ENCODE measurements around the gene SRSF1.
A peak's percentile ranks its signal among the peaks of the same experiment; 100 is the strongest.
"Not testable (repeated sequence)": the region's sequence is repeated elsewhere in the genome, so short reads cannot be mapped to it uniquely, and the experiment has no call there.

SRSF1 gene

GRCh38 chr17:57971572-57971971 lies 35.5 kb downstream of the SRSF1 start:
- FAIRE-seq (no peak), DNase-seq (ENCODE audit: extremely low spot score, insufficient read length, low read depth) (no peak)

DNA sequence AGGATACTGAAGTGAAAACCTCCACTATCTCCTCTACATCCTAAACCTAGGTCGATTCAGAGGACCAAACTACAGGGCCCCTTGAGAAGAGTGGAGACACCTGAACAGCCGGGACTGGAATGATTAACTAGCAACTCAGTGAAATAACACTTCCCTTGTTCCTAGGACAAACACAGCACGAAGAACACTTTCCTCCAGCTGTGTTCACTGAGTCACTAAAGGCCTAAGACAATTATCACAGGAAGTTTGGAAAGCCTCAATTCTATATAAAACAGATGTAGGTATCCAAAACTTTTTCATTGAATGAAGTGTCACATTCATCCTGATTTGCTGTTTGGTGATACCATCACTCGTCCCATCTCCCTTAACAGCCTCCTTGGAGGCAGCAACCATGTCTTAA lies 36.3 kb downstream of the SRSF1 start:
- DNase-seq (ENCODE audit: extremely low spot score, insufficient read length, low read depth) (no peak), FAIRE-seq (no peak)

DNA sequence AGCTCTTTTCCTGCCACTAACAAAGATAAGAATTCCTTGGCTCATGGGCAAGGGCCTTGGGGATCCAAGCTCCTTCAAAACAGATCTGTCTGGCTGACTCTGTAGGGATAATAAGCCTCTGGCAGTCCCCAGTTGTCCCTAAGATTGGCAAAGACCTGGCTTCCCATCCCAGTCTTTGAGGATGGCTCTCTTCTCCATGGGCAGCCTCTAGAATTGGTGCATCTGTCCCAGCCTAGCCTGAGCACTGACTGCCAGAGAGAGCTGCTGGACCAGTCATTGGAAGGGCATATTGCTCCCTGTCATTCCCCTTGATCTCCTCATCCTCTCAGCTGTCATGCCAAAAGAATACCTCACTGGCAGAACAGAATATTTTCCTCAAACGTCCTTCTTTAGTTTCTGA lies 38.6 kb downstream of the SRSF1 start:
- FAIRE-seq (no peak), DNase-seq (ENCODE audit: extremely low spot score, insufficient read length, low read depth) (no peak)

- FAIRE-seq = no peak
- no peak for DNase-seq (ENCODE audit: extremely low spot score, insufficient read length, low read depth)
Observed at GRCh38 chr17:57966875-57967274, 40.2 kb downstream of the SRSF1 start.

DNA sequence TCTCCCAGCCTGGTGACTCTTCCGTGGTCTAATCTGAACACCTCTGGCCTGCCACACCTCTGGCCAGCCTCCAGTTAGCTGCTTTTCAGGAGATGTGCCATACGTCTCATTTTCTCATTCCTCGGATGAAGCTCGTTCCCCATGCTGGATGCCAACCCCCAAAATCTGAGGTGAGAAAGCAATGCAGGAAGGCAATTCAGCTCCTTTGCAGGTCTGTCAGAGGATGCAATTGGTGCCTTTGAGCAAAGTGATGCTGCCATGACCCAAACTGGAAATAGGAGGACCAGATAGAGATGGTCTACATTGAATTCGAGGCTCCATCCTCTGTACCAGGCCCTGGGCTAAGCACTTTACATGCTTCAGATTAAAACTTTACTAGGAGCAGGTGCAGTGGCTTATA lies 40.8 kb downstream of the SRSF1 start:
- DNase-seq (ENCODE audit: extremely low spot score, insufficient read length, low read depth) = no peak
- FAIRE-seq = no peak

- no peak for FAIRE-seq
- no peak for DNase-seq (ENCODE audit: extremely low spot score, insufficient read length, low read depth)
Observed at GRCh38 chr17:57965521-57966160, 41.4 kb downstream of the SRSF1 start.

DNA sequence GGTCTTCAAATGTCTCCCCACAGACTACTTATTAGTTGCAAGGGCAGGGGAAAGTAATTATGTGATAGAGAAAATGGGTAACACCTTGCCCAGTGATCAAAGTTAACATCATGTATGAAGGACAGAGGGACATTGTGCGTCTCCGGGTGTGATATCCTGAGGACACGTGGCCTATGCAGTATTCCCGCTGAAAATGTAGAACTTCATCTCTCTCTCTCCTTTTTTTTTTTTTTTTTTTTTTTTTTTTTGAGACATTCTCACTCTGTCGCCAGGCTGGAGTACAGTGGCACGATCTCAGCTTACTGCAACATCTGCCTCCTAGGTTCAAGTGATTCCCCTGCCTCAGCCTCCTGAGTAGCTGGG lies 43.9 kb downstream of the SRSF1 start:
- FAIRE-seq (no peak), DNase-seq (ENCODE audit: extremely low spot score, insufficient read length, low read depth) (no peak)

DNA sequence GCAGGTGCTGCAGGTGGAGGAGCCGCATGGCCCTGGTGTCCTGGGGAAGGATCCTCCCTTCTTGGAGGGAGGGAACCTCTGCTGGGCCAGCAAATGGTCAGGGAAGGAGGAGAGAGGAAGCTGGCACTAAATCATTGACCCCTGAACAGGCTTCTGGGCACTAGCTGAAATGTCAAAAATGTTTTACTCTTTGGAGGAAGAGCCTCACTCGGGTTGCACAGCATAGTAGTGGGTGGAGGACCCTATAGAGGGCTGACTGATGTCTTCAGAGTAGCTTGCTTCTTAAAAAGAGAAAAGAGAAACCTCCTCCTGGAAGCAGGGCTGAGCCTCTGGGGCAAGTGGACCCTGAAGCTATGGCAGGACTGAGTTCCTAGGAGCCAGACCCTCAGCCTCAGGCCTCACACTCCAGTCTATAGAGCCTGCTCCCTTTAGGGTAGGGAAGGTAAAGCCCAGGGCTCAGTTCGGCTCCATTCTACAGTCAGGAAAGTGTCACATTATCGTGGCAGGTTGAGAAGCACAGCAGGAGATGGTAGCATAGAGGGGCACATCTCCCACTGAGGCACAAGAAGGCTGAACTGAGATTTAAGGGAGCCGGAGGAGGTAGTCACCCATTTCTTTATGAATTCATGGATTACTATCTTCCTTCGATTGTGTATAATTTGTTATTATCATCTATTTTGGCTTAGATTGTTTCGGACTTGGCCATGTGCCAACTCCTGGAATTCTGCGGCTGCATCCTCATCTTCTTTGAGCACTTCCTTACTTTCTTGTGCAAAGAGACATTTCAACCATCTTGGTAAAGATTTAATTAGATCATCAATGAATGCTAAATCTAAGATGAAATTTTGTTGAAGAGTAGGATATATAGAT lies 44.5 kb downstream of the SRSF1 start:
- FAIRE-seq = no peak

DNA sequence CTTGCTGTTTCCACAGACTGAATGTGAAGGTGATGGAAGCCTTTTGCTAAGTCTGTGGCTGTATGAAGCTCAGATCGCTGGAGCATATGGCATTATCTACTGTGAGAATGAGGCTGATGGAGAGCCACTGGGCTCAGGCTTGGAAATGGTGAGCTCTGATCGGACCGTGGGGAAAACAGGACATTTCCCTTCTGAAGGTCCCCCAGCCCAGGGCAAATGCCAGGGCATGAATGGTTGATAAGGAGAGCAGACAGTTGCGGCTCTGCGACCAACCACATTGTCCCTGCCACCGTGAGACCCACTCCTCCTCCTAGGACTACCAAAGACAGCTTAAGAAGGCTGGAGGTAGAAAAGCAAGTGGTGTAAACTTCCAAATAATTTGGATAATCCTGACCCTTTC lies 47.1 kb downstream of the SRSF1 start:
- DNase-seq (ENCODE audit: extremely low spot score, insufficient read length, low read depth) = no peak

More for the DNA sequence above, 44.5 kb downstream of the SRSF1 start:
- DNase-seq (ENCODE audit: extremely low spot score, insufficient read length, low read depth) = no peak

GRCh38 chr17:57958391-57958790 lies 48.7 kb downstream of the SRSF1 start:
- FAIRE-seq; DNase-seq (ENCODE audit: extremely low spot score, insufficient read length, low read depth): not testable (repeated sequence)

More for the DNA sequence above, 47.1 kb downstream of the SRSF1 start:
- FAIRE-seq = no peak

GRCh38 chr17:57957886-57958285 lies 49.2 kb downstream of the SRSF1 start:
- DNase-seq (ENCODE audit: extremely low spot score, insufficient read length, low read depth) (no peak), FAIRE-seq (no peak)

DNA sequence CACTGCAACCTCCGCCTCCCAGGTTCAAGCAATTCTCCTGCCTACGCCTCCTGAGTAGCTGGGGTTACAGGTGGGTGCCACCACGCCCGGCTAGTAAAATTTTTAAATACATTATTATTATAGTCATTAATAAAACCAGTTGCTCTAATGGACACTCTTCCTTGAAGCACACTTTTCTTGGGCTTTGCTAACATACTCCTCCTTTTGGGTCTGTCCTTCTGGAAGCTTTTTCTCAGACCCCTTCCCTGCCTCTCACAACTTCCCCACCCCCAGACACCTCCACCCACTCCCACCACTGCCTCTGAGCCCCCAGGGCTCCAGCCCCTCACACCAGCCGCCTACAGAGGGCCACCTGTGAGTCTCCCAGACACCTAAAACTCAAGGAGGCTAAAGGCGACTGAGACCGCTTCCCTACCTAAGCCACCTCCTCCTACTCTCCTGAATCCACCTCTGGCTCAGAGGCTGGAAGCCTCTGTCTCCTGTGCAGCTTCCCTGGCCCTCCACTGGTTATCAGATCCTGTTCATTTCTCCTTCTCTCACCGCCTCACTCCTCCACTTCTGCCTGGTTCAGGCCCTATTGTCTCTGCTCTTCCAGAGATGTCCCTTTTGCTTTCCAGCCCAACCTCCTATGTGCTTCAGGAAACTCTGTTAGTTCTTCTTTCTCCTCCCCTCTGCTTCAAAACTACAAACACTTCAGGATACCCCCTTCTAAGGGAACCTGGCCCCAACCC lies 49.8 kb downstream of the SRSF1 start:
- FAIRE-seq (no peak), DNase-seq (ENCODE audit: extremely low spot score, insufficient read length, low read depth) (no peak)

DNA sequence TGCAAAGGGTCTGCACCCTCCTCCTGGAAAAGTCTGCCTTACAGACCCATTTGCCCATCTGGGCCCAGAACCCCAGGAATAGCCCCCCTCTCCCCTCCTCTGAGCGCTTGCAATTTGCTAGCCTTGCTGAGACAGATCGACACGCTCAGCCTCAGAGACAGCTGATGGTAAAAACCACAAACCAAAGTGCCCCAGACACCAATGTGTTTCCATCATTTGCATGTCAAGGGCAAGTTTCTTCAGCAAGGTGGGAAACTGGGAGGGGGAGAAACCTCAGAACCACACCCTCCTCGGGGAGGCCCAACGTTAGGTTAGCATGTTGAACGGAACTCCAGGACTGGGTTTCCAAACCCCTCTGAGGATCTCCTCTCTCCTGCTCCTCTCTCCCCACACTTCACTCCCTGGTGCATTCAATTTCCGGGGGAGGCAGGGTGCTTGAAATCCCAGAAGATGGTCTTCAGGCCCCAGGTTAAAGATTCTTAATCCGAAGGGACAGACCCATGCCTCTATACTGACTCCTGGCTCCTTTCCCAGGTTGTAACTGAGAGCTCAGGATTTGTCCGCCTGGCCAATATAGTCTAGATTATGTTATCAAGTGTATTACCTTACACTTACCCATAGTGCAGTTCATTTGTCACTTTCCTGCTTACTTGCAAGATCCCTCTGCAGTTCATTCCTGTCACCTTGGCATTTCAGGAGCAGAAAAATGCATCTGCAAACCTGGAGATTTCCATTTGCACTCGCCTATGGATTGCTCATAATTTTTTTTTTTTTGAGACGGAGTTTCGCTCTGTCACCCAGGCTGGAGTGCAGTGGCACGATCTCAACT lies 50.5 kb downstream of the SRSF1 start:
- peak; percentile 51 for DNase-seq (ENCODE audit: extremely low spot score, insufficient read length, low read depth)
- FAIRE-seq = peak; percentile 92

GRCh38 chr17:57955183-57955931 lies 51.7 kb downstream of the SRSF1 start, which contains the start of gene CUEDC1:
CUEDC1 (minus strand) TSS chr17:57955412; CDS start chr17:57885564, 69,848 bp downstream.
- peak; percentile 60 for DNase-seq (ENCODE audit: extremely low spot score, insufficient read length, low read depth)
- FAIRE-seq = no peak

GRCh38 chr17:57954397-57955182 lies 52.5 kb downstream of the SRSF1 start:
- DNase-seq (ENCODE audit: extremely low spot score, insufficient read length, low read depth) = no peak
- FAIRE-seq = no peak

DNA sequence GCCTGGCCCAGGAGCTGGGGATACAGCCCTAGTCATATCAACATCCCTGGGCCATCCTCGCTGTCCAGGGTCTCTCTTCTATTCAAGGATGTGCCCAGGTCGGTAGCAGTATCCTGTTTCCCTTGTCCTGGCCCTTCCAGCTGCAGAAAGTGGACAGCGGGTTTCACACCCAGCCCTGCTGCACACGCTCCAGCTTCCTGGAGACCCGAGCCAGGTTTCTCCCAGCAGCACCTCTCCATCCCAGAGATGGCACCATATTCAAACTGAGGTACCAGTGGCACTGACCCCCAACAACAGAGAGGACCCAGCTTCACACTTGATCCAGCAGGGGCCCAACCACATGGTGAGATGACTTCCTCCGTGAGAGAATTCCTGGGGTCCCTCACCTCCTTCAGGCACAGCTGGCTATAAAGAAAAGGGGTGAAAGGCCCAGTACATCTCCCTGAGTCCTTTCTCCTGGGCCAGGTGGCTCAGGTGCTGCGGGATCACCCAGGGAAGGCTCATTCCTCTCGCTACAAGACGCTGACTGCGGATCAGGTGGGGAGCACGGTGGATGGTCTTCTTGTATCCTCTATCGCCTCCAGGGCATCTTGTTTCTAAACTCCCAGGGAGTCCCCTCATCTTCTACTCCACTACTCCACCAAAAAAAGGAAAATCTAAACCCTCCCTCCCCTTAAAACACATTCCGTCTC lies 53.2 kb downstream of the SRSF1 start:
- FAIRE-seq = no peak
- no peak for DNase-seq (ENCODE audit: extremely low spot score, insufficient read length, low read depth)

All from GM18507 (cell line).